NOMO-1 treated with DMSO at 0.1 percent for 48 hours (cell line): ENCODE measurements around the gene CAMK1.

Source experiments
- DNase-seq: peaks from one replicate; lab custom pipeline; 2025; ENCODE audit not compliant: unreplicated experiment; lab: John Stamatoyannopoulos, UW

CAMK1 gene

GRCh38 chr3:9713142-9713541 is 56.6 kb downstream of the CAMK1 start:
- DNase-seq = no peak

- DNase-seq = no peak
Observed at GRCh38 chr3:9712415-9712814, 57.3 kb downstream of the CAMK1 start.

- DNase-seq = no peak
Observed at GRCh38 chr3:9710174-9710739, 59.5 kb downstream of the CAMK1 start.
